Measurements from ENCODE around the gene GLP1R. TPM values are rescaled to one million over a fixed set of nuclear protein-coding genes. Genes with fewer than 3 reads are reported as not detected.
"Not testable (repeated sequence)": the region's sequence is repeated elsewhere in the genome, so short reads cannot be mapped to it uniquely, and the experiment has no call there.

Gene GLP1R
- total and polyA plus RNA-seq, 2 donors (not counting 1 experiment from before 2014, with no cell fraction given): not detected

GRCh38 chr6:39128832-39129231, 80.3 kb downstream of the GLP1R start:
- intact Hi-C loops (cut with micrococcal nuclease): no loop called here

GRCh38 chr6:39130691-39131090, 82.1 kb downstream of the GLP1R start:
- Mint-ChIP-seq H3K4me1 (no peaks in the 10 kb centered on the region), H3K4me3 (no peak overlapping the region), H3K27me3 (peaks cover 26% of the 10 kb centered on the region), H3K9me3 (ENCODE audit: insufficient read depth) (no peaks in the 10 kb centered on the region), H3K27ac (no peak overlapping the region)
- Histone ChIP-seq H3K36me3 (replicated peaks in 1 of 2; ENCODE audit: control extremely low read depth in 1 of 2, control insufficient read depth in 1 of 2, extremely low read depth in 1 of 2, insufficient read depth in 2 of 2, low read length in 1 of 2) (no peaks in the 10 kb centered on the region), H2AFZ (ENCODE audit: insufficient read depth, low read depth, low read length, poor library complexity, severe bottlenecking) (no peak overlapping the region), H3K79me2 (ENCODE audit: control insufficient read depth, insufficient read depth, low read length) (no peaks in the 10 kb centered on the region), H4K20me1 (ENCODE audit: control insufficient read depth, insufficient read depth, low read length, poor library complexity, severe bottlenecking) (no peaks in the 10 kb centered on the region), H3K4me3 (ENCODE audit: control extremely low read depth in 1 of 5, extremely low read depth in 1 of 5, insufficient read depth in 1 of 5, low read depth in 2 of 5, low read length in 4 of 5) (no peak overlapping the region), H3K4me2 (replicated peaks; ENCODE audit: low read depth, low read length, poor library complexity, severe bottlenecking) (no peak overlapping the region), H3K9ac (ENCODE audit: low read length) (no peak overlapping the region), H3K27ac (ENCODE audit: low read length in 2 of 2) (no peak overlapping the region), H3K9me3 (ENCODE audit: control extremely low read depth in 1 of 3, control insufficient read depth in 2 of 3, insufficient read depth in 1 of 3, low read length in 2 of 3) (no peaks in the 10 kb centered on the region), H3K27me3 (replicated peaks in 1 of 4; ENCODE audit: control extremely low read depth in 1 of 4, control insufficient read depth in 3 of 4, insufficient read depth in 4 of 4, low read length in 3 of 4) (peaks cover 0 to 3% (median 1%) of the 10 kb centered on the region in 4 experiments), H3K4me1 (ENCODE audit: control insufficient read depth in 2 of 2, insufficient read depth in 2 of 2, low read length in 2 of 2) (no peaks in the 10 kb centered on the region)
- POLR2A ChIA-PET: no interaction called here
- intact Hi-C loops (cut with micrococcal nuclease): no loop called here
- CTCF ChIA-PET: interaction anchor here (0.7 kb wide), 1 partner anchor 37 kb away, joined by 3 read pairs; no protein-coding TSS in a partner anchor
- WGBS (ENCODE audit: insufficient coverage): no CpG with 5 or more reads among the region's 1 CpG
- no peak for ATAC-seq (ENCODE audit: low read depth)
- DNase-seq: no peak
- TF ChIP-seq CTCF (IDR thresholded peaks at IDR 0.05) (no peak), EZH2 (IDR thresholded peaks at IDR 0.05; ENCODE audit: borderline replicate concordance, insufficient read depth, low read depth, low read length, poor library complexity, severe bottlenecking) (no peak)

More at GRCh38 chr6:39128832-39129231, 80.3 kb downstream of the GLP1R start:
- no peak for ATAC-seq (ENCODE audit: low read depth)
- H4K20me1 ChIP-seq (ENCODE audit: control insufficient read depth, insufficient read depth, low read length, poor library complexity, severe bottlenecking): no peaks in the 10 kb centered on the region
- Mint-ChIP-seq H3K4me1 (no peaks in the 10 kb centered on the region), H3K27ac (no peak overlapping the region), H3K9me3 (ENCODE audit: insufficient read depth) (no peaks in the 10 kb centered on the region), H3K4me3 (no peak overlapping the region), H3K27me3 (peaks cover 38% of the 10 kb centered on the region)
- peaks cover 0 to 7% (median 3%) of the 10 kb centered on the region in 4 experiments for H3K27me3 ChIP-seq (replicated peaks in 1 of 4; ENCODE audit: control extremely low read depth in 1 of 4, control insufficient read depth in 3 of 4, insufficient read depth in 4 of 4, low read length in 3 of 4)
- no peaks in the 10 kb centered on the region for H3K4me1 ChIP-seq (ENCODE audit: control insufficient read depth in 2 of 2, insufficient read depth in 2 of 2, low read length in 2 of 2)
- H3K4me2 ChIP-seq (replicated peaks; ENCODE audit: low read depth, low read length, poor library complexity, severe bottlenecking): no peak overlapping the region
- CTCF ChIA-PET: no interaction called here
- no peak overlapping the region for H3K4me3 ChIP-seq (ENCODE audit: control extremely low read depth in 1 of 5, extremely low read depth in 1 of 5, insufficient read depth in 1 of 5, low read depth in 2 of 5, low read length in 4 of 5)
- no peak for DNase-seq
- H3K9ac ChIP-seq (ENCODE audit: low read length): no peak overlapping the region
- POLR2A ChIA-PET: no interaction called here
- no peak overlapping the region for H2AFZ ChIP-seq (ENCODE audit: insufficient read depth, low read depth, low read length, poor library complexity, severe bottlenecking)
- no peak overlapping the region for H3K27ac ChIP-seq (ENCODE audit: low read length in 2 of 2)
- no peak for TF ChIP-seq EZH2 (IDR thresholded peaks at IDR 0.05; ENCODE audit: borderline replicate concordance, insufficient read depth, low read depth, low read length, poor library complexity, severe bottlenecking)
- no peak for TF ChIP-seq CTCF (IDR thresholded peaks at IDR 0.05)
- no peaks in the 10 kb centered on the region for H3K9me3 ChIP-seq (ENCODE audit: control extremely low read depth in 1 of 3, control insufficient read depth in 2 of 3, insufficient read depth in 1 of 3, low read length in 2 of 3)
- no peaks in the 10 kb centered on the region for H3K36me3 ChIP-seq (replicated peaks in 1 of 2; ENCODE audit: control extremely low read depth in 1 of 2, control insufficient read depth in 1 of 2, extremely low read depth in 1 of 2, insufficient read depth in 2 of 2, low read length in 1 of 2)
- no peaks in the 10 kb centered on the region for H3K79me2 ChIP-seq (ENCODE audit: control insufficient read depth, insufficient read depth, low read length)

GRCh38 chr6:39134761-39135160, 86.2 kb downstream of the GLP1R start:
- H3K27me3 ChIP-seq (replicated peaks in 1 of 4; ENCODE audit: control extremely low read depth in 1 of 4, control insufficient read depth in 3 of 4, insufficient read depth in 4 of 4, low read length in 3 of 4); POLR2A ChIA-PET; H3K4me1 ChIP-seq (ENCODE audit: control insufficient read depth in 2 of 2, insufficient read depth in 2 of 2, low read length in 2 of 2); H4K20me1 ChIP-seq (ENCODE audit: control insufficient read depth, insufficient read depth, low read length, poor library complexity, severe bottlenecking); H3K79me2 ChIP-seq (ENCODE audit: control insufficient read depth, insufficient read depth, low read length); H3K27ac Mint-ChIP-seq; H3K9me3 Mint-ChIP-seq (ENCODE audit: insufficient read depth); H3K4me1 Mint-ChIP-seq; CTCF ChIA-PET; H3K9ac ChIP-seq (ENCODE audit: low read length); intact Hi-C loops (cut with micrococcal nuclease); H3K27ac ChIP-seq (ENCODE audit: low read length in 2 of 2); H3K36me3 ChIP-seq (replicated peaks in 1 of 2; ENCODE audit: control extremely low read depth in 1 of 2, control insufficient read depth in 1 of 2, extremely low read depth in 1 of 2, insufficient read depth in 2 of 2, low read length in 1 of 2); H3K4me3 Mint-ChIP-seq; H3K4me2 ChIP-seq (replicated peaks; ENCODE audit: low read depth, low read length, poor library complexity, severe bottlenecking); H2AFZ ChIP-seq (ENCODE audit: insufficient read depth, low read depth, low read length, poor library complexity, severe bottlenecking); H3K4me3 ChIP-seq (ENCODE audit: control extremely low read depth in 1 of 5, extremely low read depth in 1 of 5, insufficient read depth in 1 of 5, low read depth in 2 of 5, low read length in 4 of 5); DNase-seq; ATAC-seq (ENCODE audit: low read depth): not testable (repeated sequence)
- H3K9me3 ChIP-seq (ENCODE audit: control extremely low read depth in 1 of 3, control insufficient read depth in 2 of 3, insufficient read depth in 1 of 3, low read length in 2 of 3): peaks cover 0 to 13% (median 4%) of the 10 kb centered on the region in 3 donors
- 80% methylated on average over 1 of the region's 3 CpGs for WGBS (ENCODE audit: insufficient coverage)
- H3K27me3 Mint-ChIP-seq: peaks cover 32% of the 10 kb centered on the region

All from B cell (primary cell).